Nasal cavity respiratory epithelium epithelial cell of viscerocranial mucosa (primary cell): ENCODE data around the gene PPP3R1. TPM values are rescaled to one million over a fixed set of nuclear protein-coding genes. Genes with fewer than 3 reads are reported as not detected.

Experiments
- total RNA-seq: library from RNA; depleted of rRNA; stranded (reverse); fragments of >200 nt; gene quantifications from 2 replicates; pipeline ENCODE4 v1.2.3, GENCODE V29; 2014

The PPP3R1 gene
- total RNA-seq = 38.3 and 43.8 TPM in 2 replicates

GRCh38 chr2:68252400-68253218 lies at the start of gene PPP3R1:
PPP3R1 (minus strand) TSS chr2:68252532; CDS start chr2:68252127, 405 bp downstream.

GRCh38 chr2:68157402-68158133 lies 94.8 kb downstream of the PPP3R1 start, which contains the start of gene PNO1:
PNO1 (plus strand) TSS chr2:68157888; CDS start chr2:68157935, 47 bp downstream.

Other genes with a start within 250 kb of the PPP3R1 start
- gene C1D, start 189.5 kb downstream of the PPP3R1 start, total RNA-seq = 16.5 and 21.5 TPM in 2 replicates
- 29.0 and 31.2 TPM in 2 replicates for gene PNO1, start 94.6 kb downstream of the PPP3R1 start, total RNA-seq
- not detected in 2 replicates for gene CNRIP1, start 67.4 kb upstream of the PPP3R1 start, total RNA-seq
- gene PLEK, start 112.8 kb upstream of the PPP3R1 start, total RNA-seq = not detected in 2 replicates
- 0.68 and 1.00 TPM in 2 replicates for gene FBXO48, start 214.8 kb upstream of the PPP3R1 start, total RNA-seq
- gene APLF, start 215.1 kb upstream of the PPP3R1 start, total RNA-seq = 4.1 and 8.7 TPM in 2 replicates